Endodermal cell (in vitro differentiated cells): ENCODE measurements around the gene DPF3. TPM values are rescaled to one million over a fixed set of nuclear protein-coding genes. Genes with fewer than 3 reads are reported as not detected.
A peak's percentile ranks its signal among the peaks of the same experiment; 100 is the strongest.

ENCODE experiments used
- DNase-seq: peaks from one replicate; pipeline ENCODE4 v3.0.0-alpha.2; 2017
- H3K27ac ChIP-seq: 2 replicates; pipeline ENCODE4 v1.5.1; 2013; ENCODE audit warnings: mild to moderate bottlenecking, low read depth, low read length, moderate library complexity
- H3K27me3 ChIP-seq: 2 replicates; pipeline ENCODE4 v1.6.1; 2013; ENCODE audit warnings: mild to moderate bottlenecking, low read length, moderate library complexity; ENCODE audit not compliant: insufficient read depth, control insufficient read depth, poor library complexity, severe bottlenecking
- H3K36me3 ChIP-seq: 2 replicates; pipeline ENCODE4 v1.7.0; 2013; ENCODE audit warnings: mild to moderate bottlenecking, low read length, moderate library complexity; ENCODE audit not compliant: control insufficient read depth, insufficient read depth
- H3K4me1 ChIP-seq: one replicate; pipeline ENCODE4 v1.7.0; 2013; ENCODE audit warnings: low read length; ENCODE audit not compliant: control insufficient read depth, insufficient read depth
- H3K4me3 ChIP-seq: 2 replicates; pipeline ENCODE4 v1.5.1; 2013; ENCODE audit warnings: mild to moderate bottlenecking, low read length, moderate library complexity
- H3K9ac ChIP-seq: 2 replicates; pipeline ENCODE4 v1.6.1; 2013; ENCODE audit warnings: mild to moderate bottlenecking, low read length, moderate library complexity; ENCODE audit not compliant: poor library complexity, severe bottlenecking; ENCODE audit errors: extremely low read depth
- H3K9me3 ChIP-seq: 2 replicates; pipeline ENCODE4 v1.6.1; 2013; ENCODE audit warnings: mild to moderate bottlenecking, low read length, moderate library complexity; ENCODE audit not compliant: control insufficient read depth
- H3K27ac Mint-ChIP-seq: 2 replicates; pipeline ENCODE4 v1.8.0; 2020; ENCODE audit warnings: mixed read lengths
- H3K27me3 Mint-ChIP-seq: 2 replicates; pipeline ENCODE4 v1.8.0; 2021; ENCODE audit warnings: mild to moderate bottlenecking, mixed read lengths; ENCODE audit not compliant: insufficient read depth
- H3K36me3 Mint-ChIP-seq: 2 replicates; pipeline ENCODE4 v1.8.0; 2020; ENCODE audit warnings: low read depth, mixed read lengths
- H3K4me1 Mint-ChIP-seq: 2 replicates; pipeline ENCODE4 v1.8.0; 2020; ENCODE audit warnings: mixed read lengths
- H3K4me3 Mint-ChIP-seq: 2 replicates; pipeline ENCODE4 v1.8.0; 2020; ENCODE audit warnings: mild to moderate bottlenecking, moderate library complexity, mixed read lengths
- H3K9me3 Mint-ChIP-seq: 2 replicates; pipeline ENCODE4 v1.8.0; 2020; ENCODE audit warnings: mild to moderate bottlenecking, mixed read lengths
- WGBS, 2 experiments: methylation state at CpG; one replicate each; pipeline versions ENCODE4 v1.1.5 to v1.1.7; 2013; ENCODE audit warnings: missing lambda C conversion rate in 2 of 2, mixed read lengths in 1 of 2; ENCODE audit not compliant: insufficient coverage in 1 of 2, insufficient read length in 1 of 2; 5-methylcytosine and 5-hydroxymethylcytosine counted together
- total RNA-seq, 2 donors: library from RNA; stranded (reverse); fragmentation: NEBNext Ultra II Directional in 1 of 2; extraction: Animal tissue kit (Norgen Biotek cat#: 25700) in 1 of 2; gene quantifications; 2 replicates in 1 of 2; 3 replicates in 1 of 2; pipeline ENCODE4 v1.2.1, GENCODE V29; 2021
- TF ChIP-seq, protein P1 (sequence below): fragments of 200-600 bp; sonication (generic); conservative IDR thresholded peaks from 2 replicates; pipeline ENCODE4 v1.5.0; 2021; ENCODE audit warnings: antibody characterized with exemption, mild to moderate bottlenecking

Gene DPF3
- total RNA-seq, 2 donors from 2014 or later: not detected

DNA sequence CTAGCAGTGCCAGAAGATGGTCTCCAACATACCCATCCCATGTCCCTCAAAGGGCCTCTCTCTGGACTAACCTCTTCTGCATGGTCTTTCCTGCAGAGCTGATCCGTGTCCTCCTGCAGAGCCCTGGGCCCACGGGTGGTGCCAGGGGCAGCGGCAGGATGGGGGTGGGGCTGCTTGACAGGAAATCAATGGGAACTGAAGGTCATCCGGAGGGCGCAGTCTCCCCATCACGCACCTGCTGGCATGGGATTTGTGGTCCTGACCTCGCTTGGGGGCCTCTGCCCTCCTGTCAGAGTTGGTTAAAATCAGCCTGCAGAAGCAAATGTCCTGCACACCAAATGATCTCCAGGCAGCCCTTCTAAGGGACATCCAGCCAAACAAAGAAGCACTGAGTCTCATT lies 110.2 kb downstream of the DPF3 start:
- no peak overlapping the region for H3K4me3 Mint-ChIP-seq
- 87% methylated on average over 7 of the region's 7 CpGs; no CpG with 5 or more reads in 1 of the 2 experiments for WGBS, 2 experiments
- no peak overlapping the region for H3K9ac ChIP-seq
- H3K4me1 Mint-ChIP-seq: peaks cover 2% of the 10 kb centered on the region
- no peaks in the 10 kb centered on the region for H3K9me3 Mint-ChIP-seq
- no peak overlapping the region for H3K27ac ChIP-seq
- H3K27me3 Mint-ChIP-seq: peaks cover 10% of the 10 kb centered on the region
- H3K36me3 Mint-ChIP-seq: no peaks in the 10 kb centered on the region
- no peaks in the 10 kb centered on the region for H3K27me3 ChIP-seq
- no peak overlapping the region for H3K4me3 ChIP-seq
- TF ChIP-seq, protein P1, sequence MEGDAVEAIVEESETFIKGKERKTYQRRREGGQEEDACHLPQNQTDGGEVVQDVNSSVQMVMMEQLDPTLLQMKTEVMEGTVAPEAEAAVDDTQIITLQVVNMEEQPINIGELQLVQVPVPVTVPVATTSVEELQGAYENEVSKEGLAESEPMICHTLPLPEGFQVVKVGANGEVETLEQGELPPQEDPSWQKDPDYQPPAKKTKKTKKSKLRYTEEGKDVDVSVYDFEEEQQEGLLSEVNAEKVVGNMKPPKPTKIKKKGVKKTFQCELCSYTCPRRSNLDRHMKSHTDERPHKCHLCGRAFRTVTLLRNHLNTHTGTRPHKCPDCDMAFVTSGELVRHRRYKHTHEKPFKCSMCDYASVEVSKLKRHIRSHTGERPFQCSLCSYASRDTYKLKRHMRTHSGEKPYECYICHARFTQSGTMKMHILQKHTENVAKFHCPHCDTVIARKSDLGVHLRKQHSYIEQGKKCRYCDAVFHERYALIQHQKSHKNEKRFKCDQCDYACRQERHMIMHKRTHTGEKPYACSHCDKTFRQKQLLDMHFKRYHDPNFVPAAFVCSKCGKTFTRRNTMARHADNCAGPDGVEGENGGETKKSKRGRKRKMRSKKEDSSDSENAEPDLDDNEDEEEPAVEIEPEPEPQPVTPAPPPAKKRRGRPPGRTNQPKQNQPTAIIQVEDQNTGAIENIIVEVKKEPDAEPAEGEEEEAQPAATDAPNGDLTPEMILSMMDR: no peak
- no peak overlapping the region for H3K27ac Mint-ChIP-seq
- no peaks in the 10 kb centered on the region for H3K36me3 ChIP-seq
- H3K4me1 ChIP-seq: peaks cover 5% of the 10 kb centered on the region
- no peak for DNase-seq
- no peaks in the 10 kb centered on the region for H3K9me3 ChIP-seq

DNA sequence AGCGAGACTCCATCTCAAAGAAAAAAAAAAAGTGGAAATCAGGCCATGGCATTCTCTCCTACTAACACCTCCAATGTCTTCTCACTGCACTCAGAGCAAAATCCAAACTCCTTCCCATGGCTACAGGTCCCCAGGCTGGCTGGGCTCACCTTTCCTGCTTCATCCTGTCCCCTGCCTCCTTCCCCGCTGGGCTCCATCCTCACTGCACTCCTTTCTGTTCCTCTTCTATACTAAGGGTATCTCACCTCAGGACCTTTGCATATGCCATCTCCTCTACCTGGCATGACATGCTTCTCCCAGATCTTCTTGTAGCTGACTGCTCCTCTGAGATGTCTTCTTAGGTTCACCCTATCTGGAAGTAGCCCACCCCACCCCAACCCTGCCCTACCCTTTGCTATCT lies 111.1 kb downstream of the DPF3 start:
- DNase-seq: no peak
- H3K9me3 Mint-ChIP-seq: peaks cover 4% of the 10 kb centered on the region
- no peak overlapping the region for H3K27ac ChIP-seq
- no peak overlapping the region for H3K4me3 ChIP-seq
- no peak overlapping the region for H3K9ac ChIP-seq
- no peaks in the 10 kb centered on the region for H3K36me3 ChIP-seq
- TF ChIP-seq, protein P1: no peak
- no peaks in the 10 kb centered on the region for H3K36me3 Mint-ChIP-seq
- H3K9me3 ChIP-seq: peaks cover 3% of the 10 kb centered on the region
- no peak overlapping the region for H3K27ac Mint-ChIP-seq
- no peaks in the 10 kb centered on the region for H3K27me3 ChIP-seq
- WGBS, 2 experiments: 93% methylated on average over 1 of the region's 2 CpGs; no CpG with 5 or more reads in 1 of the 2 experiments
- no peak overlapping the region for H3K4me3 Mint-ChIP-seq
- H3K4me1 Mint-ChIP-seq: peaks cover 2% of the 10 kb centered on the region
- peaks cover 10% of the 10 kb centered on the region for H3K27me3 Mint-ChIP-seq
- peaks cover 5% of the 10 kb centered on the region for H3K4me1 ChIP-seq

DNA sequence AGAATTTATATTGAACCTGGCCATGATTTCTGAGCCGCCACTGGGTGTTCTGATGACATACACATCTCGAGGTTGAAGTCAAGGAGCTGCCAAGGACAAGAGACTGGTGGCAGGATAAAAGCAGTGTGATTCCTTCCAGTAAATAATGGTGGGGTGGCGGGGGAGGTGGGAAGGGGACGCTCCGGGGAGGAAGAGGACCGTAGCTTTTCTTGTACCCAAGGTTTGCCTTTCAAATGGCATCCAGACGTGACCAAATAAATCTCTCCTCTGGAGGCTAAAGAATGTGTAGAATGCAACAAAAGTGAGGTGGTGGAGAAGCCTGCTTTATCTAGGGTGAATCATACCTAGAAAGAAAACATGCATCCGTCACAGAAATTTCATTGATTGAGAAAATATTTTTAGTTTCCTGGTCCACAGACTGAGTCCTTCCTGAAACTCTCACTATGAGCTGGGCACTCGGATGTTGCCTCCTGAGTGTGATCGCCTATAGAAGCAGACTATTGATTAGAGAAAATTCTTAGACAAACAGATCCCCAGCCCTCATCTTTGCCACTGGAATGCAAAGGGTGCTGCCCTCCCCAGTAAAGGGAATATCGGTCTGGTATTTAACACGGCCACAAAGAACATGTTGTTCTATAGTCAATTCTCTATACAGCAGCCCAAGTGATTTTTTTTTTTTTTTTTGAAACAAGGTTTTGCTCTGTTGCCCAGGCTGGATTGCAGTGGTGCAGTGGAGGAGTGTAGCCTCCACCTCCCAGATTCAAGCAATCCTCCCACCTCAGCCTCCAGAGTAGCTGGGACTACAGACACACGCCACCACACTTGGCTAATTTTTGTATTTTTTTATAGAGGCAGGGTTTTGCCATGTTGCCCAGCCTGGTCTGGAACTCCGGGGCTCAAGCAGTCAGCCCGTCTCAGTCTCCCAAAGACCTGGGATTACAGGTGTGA lies 112.1 kb downstream of the DPF3 start:
- no peak overlapping the region for H3K9ac ChIP-seq
- Mint-ChIP-seq H3K4me1 (peaks cover 7% of the 10 kb centered on the region), H3K4me3 (no peak overlapping the region), H3K36me3 (no peaks in the 10 kb centered on the region), H3K27me3 (peaks cover 12% of the 10 kb centered on the region), H3K27ac (no peak overlapping the region), H3K9me3 (peaks cover 12% of the 10 kb centered on the region)
- 81 to 86% methylated on average over 12 to 15 of the region's 15 CpGs for WGBS, 2 experiments
- peaks cover 5% of the 10 kb centered on the region for H3K4me1 ChIP-seq
- H3K4me3 ChIP-seq: no peak overlapping the region
- no peaks in the 10 kb centered on the region for H3K36me3 ChIP-seq
- TF ChIP-seq, protein P1: no peak
- H3K27ac ChIP-seq: no peak overlapping the region
- DNase-seq: peak; percentile 30
- H3K27me3 ChIP-seq: no peaks in the 10 kb centered on the region
- H3K9me3 ChIP-seq: peaks cover 11% of the 10 kb centered on the region
